MM.1S (cell line): ENCODE results near the gene NRXN3.

Experiments used
- CTCF ChIP-seq: fragments of 300-600 bp; sonication (generic); IDR thresholded peaks from 2 replicates; pipeline ENCODE4 v1.5.1; 2016; ENCODE audit warnings: antibody characterized with exemption, low read length, mixed read lengths
- EZH2 ChIP-seq: fragments of 300-600 bp; sonication (generic); optimal IDR thresholded peaks from 2 replicates; pipeline ENCODE3; 2017; ENCODE audit warnings: low read depth, mild to moderate bottlenecking, antibody characterized with exemption, low read length, mixed read lengths

DNA sequence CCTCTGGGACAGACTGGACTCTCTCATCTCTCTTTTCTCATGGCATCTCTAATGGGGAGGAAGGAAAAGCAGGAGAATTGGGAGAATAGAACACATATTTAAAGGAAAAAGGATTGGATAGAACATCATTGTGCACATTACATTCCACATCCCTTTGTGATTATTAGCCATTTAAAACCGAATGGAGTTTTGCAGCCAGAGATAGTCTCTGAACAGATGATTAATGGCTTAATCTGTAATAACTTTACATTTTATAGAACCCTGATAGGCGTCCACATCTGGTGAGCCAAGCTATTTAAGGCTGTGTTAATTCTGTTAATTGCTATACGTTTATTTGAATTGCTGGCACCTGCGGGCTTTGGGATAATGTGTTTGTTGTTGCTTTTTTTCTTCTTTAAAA is 487.3 kb downstream of the NRXN3 start:
- TF ChIP-seq CTCF, result no peak
- no peak for TF ChIP-seq EZH2
